GM21381 (cell line): ENCODE measurements around the gene FBLN1.
"Not testable (repeated sequence)": the region's sequence is repeated elsewhere in the genome, so short reads cannot be mapped to it uniquely, and the experiment has no call there.

Experiments
- ATAC-seq: cut with Tn5 transposase; IDR thresholded peaks from one replicate; pipeline ENCODE4 v1.9.1; 2021; ENCODE audit warnings: mild to moderate bottlenecking, moderate library complexity; ENCODE audit not compliant: unreplicated experiment

FBLN1 gene

GRCh38 chr22:45544588-45545170, 42.0 kb downstream of the FBLN1 start:
- no peak for ATAC-seq

- ATAC-seq = no peak
Measured at GRCh38 chr22:45546333-45547015, 43.8 kb downstream of the FBLN1 start.

GRCh38 chr22:45547016-45547345, 44.3 kb downstream of the FBLN1 start:
- no peak for ATAC-seq

GRCh38 chr22:45547731-45548130, 45.0 kb downstream of the FBLN1 start:
- no peak for ATAC-seq

- no peak for ATAC-seq
Measured at GRCh38 chr22:45548247-45548840, 45.7 kb downstream of the FBLN1 start.

GRCh38 chr22:45548991-45549761, 46.5 kb downstream of the FBLN1 start:
- no peak for ATAC-seq

GRCh38 chr22:45549762-45550378, 47.2 kb downstream of the FBLN1 start:
- ATAC-seq = no peak

GRCh38 chr22:45550416-45550815, 47.7 kb downstream of the FBLN1 start:
- ATAC-seq = no peak

- ATAC-seq = no peak
Measured at GRCh38 chr22:45550891-45551290, 48.2 kb downstream of the FBLN1 start.

- no peak for ATAC-seq
Measured at GRCh38 chr22:45551310-45552016, 48.8 kb downstream of the FBLN1 start.

GRCh38 chr22:45552017-45552411, 49.3 kb downstream of the FBLN1 start:
- ATAC-seq = no peak

- ATAC-seq = no peak
Measured at GRCh38 chr22:45552580-45553350, 50.1 kb downstream of the FBLN1 start.

- ATAC-seq = no peak
Measured at GRCh38 chr22:45553351-45554039, 50.8 kb downstream of the FBLN1 start.

- no peak for ATAC-seq
Measured at GRCh38 chr22:45554040-45554406, 51.3 kb downstream of the FBLN1 start.

GRCh38 chr22:45554861-45555260, 52.2 kb downstream of the FBLN1 start:
- no peak for ATAC-seq

- not testable (repeated sequence) for ATAC-seq
Measured at GRCh38 chr22:45557926-45558325, 55.2 kb downstream of the FBLN1 start.

GRCh38 chr22:45560092-45560491, 57.4 kb downstream of the FBLN1 start:
- not testable (repeated sequence) for ATAC-seq

- ATAC-seq = not testable (repeated sequence)
Measured at GRCh38 chr22:45560761-45561160, 58.1 kb downstream of the FBLN1 start.

- no peak for ATAC-seq
Measured at GRCh38 chr22:45562102-45562501, 59.4 kb downstream of the FBLN1 start.
